NT2/D1 (cell line): ENCODE measurements around the gene CNPPD1.

Experiments
- SUZ12 ChIP-seq: IDR thresholded peaks from 2 replicates; pipeline ENCODE4 v1.6.1; 2011; ENCODE audit not compliant: insufficient read length, insufficient read depth; ENCODE audit errors: extremely low read depth
- YY1 ChIP-seq: IDR thresholded peaks from 2 replicates; pipeline ENCODE4 v1.6.1; 2011; ENCODE audit not compliant: insufficient read length, insufficient read depth

GRCh38 chr2:219163156-219163555, 13.6 kb downstream of the CNPPD1 start:
- TF ChIP-seq SUZ12 (no peak), YY1 (no peak)
